ENCODE results near the gene SHC3. TPM values are rescaled to one million over a fixed set of nuclear protein-coding genes. Genes with fewer than 3 reads are reported as not detected.

The SHC3 gene
- polyA plus RNA-seq, 1 experiment: 1.3 TPM

- H3K36me3 ChIP-seq (ENCODE audit: control insufficient read depth, insufficient read depth, low read length): no peaks in the 10 kb centered on the region
- ChIA-PET CTCF (interaction anchor here (0.8 kb wide), 1 partner anchor 13 kb away, joined by 3 read pairs; no protein-coding TSS in a partner anchor), POLR2A (no interaction called here)
- no peak for DNase-seq (ENCODE audit: low read depth)
- H3K27me3 ChIP-seq (ENCODE audit: control insufficient read depth, insufficient read depth, low read length): no peaks in the 10 kb centered on the region
- no peak for TF ChIP-seq CTCF (IDR thresholded peaks at IDR 0.05; ENCODE audit: insufficient read depth, low read depth, low read length)
- no peak overlapping the region for H3K4me3 ChIP-seq (ENCODE audit: low read depth, low read length)
Measured at GRCh38 chr9:89139455-89139854, 39.2 kb downstream of the SHC3 start.

- no peak overlapping the region for H3K4me3 ChIP-seq (ENCODE audit: low read depth, low read length)
- no peaks in the 10 kb centered on the region for H3K36me3 ChIP-seq (ENCODE audit: control insufficient read depth, insufficient read depth, low read length)
- H3K27me3 ChIP-seq (ENCODE audit: control insufficient read depth, insufficient read depth, low read length): no peaks in the 10 kb centered on the region
- DNase-seq (ENCODE audit: low read depth): peak; percentile 41
- ChIA-PET CTCF (interaction anchor here (0.8 kb wide), 2 partner anchors 12 to 135 kb away, joined by 3 read pairs; no protein-coding TSS in a partner anchor), POLR2A (interaction anchor here (0.5 kb wide), 1 partner anchor 868 kb away, joined by 7 read pairs; no protein-coding TSS in a partner anchor)
- no peak for TF ChIP-seq CTCF (IDR thresholded peaks at IDR 0.05; ENCODE audit: insufficient read depth, low read depth, low read length)
Measured at GRCh38 chr9:89138463-89139390, 39.9 kb downstream of the SHC3 start.

- TF ChIP-seq CTCF (IDR thresholded peaks at IDR 0.05; ENCODE audit: insufficient read depth, low read depth, low read length): no peak
- ChIA-PET POLR2A (interaction anchor here (0.5 kb wide), 1 partner anchor 867 kb away, joined by 7 read pairs; no protein-coding TSS in a partner anchor), CTCF (interaction anchor here (0.8 to 1.4 kb wide), 2 partner anchors 23 to 134 kb away, joined by 3 read pairs; no protein-coding TSS in a partner anchor)
- Histone ChIP-seq H3K4me3 (ENCODE audit: low read depth, low read length) (no peak overlapping the region), H3K36me3 (ENCODE audit: control insufficient read depth, insufficient read depth, low read length) (no peaks in the 10 kb centered on the region), H3K27me3 (ENCODE audit: control insufficient read depth, insufficient read depth, low read length) (no peaks in the 10 kb centered on the region)
- peak; percentile 75 for DNase-seq (ENCODE audit: low read depth)
Measured at GRCh38 chr9:89137542-89138462, 40.8 kb downstream of the SHC3 start.

GRCh38 chr9:89135591-89136166 is 42.9 kb downstream of the SHC3 start:
- ChIA-PET CTCF (interaction anchor here (1.9 kb wide), 1 partner anchor 9 kb away, joined by 8 read pairs; no protein-coding TSS in a partner anchor), POLR2A (no interaction called here)
- DNase-seq (ENCODE audit: low read depth): no peak
- H3K36me3 ChIP-seq (ENCODE audit: control insufficient read depth, insufficient read depth, low read length): no peaks in the 10 kb centered on the region
- no peaks in the 10 kb centered on the region for H3K27me3 ChIP-seq (ENCODE audit: control insufficient read depth, insufficient read depth, low read length)
- no peak overlapping the region for H3K4me3 ChIP-seq (ENCODE audit: low read depth, low read length)
- TF ChIP-seq CTCF (IDR thresholded peaks at IDR 0.05; ENCODE audit: insufficient read depth, low read depth, low read length): no peak

Measured in BJ (cell line).